Activated T-helper 1 cell treated with anti-CD3 and anti-CD28 coated beads, Interleukin-2, amount 50 U/mL, for 16 hours (primary cell): ENCODE results near the gene CPPED1.
"Not testable (repeated sequence)": the region's sequence is repeated elsewhere in the genome, so short reads cannot be mapped to it uniquely, and the experiment has no call there.

Experiments used
- DNase-seq, 2 donors: peaks; one replicate each; pipeline ENCODE4 v3.0.0-alpha.2; 2020; ENCODE audit warnings: low read depth in 1 of 2, low spot score in 1 of 2

Gene CPPED1

GRCh38 chr16:12802048-12802447, 1.6 kb downstream of the CPPED1 start:
- no peak for DNase-seq

DNA sequence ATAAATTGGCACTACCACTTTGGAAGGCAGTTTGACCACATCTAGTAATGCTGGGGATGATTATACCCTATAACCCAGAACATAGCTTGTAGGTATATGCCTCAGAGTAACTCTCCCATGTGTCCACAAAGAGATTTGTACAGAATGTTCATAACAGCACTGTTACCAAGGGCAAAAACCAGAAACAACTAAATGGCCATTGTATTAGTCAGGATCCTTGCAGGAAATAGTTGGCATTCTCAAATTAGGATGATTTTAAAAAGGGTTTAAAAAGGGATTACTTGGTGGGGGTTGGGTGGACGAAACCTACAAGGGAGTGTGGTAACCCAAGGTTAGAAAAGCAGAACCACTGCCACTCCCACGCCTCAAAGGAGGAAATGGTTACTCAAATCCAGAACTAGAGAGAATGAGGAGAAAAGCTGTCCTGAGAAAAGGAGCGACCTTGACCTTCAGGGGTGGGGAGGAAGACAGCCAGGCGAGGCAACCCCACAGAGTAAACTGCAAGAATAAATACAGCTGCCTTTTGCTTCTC, 2.1 kb downstream of the CPPED1 start:
- no peak for DNase-seq

DNA sequence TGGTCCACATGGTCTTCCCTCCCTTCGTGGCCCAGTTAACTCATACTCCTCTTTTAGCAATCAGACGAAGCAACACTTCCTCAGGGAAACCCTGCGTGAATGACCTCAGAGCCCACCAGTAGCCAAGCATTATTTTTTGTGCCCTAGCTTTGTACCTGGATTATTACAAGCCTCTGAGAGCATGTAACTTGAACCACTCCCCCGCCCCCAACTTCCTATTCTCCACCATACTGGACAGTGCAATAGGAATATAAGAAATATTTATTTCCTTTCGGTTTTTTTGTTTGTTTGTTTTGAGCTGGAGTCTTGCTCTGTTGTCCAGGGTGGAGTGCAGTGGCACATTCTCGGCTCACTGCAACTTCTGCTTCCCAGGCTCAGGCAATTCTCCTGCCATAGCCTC, 2.9 kb downstream of the CPPED1 start:
- no peak for DNase-seq

- not testable (repeated sequence) for DNase-seq
Observed at GRCh38 chr16:12799996-12800395, 3.7 kb downstream of the CPPED1 start.

DNA sequence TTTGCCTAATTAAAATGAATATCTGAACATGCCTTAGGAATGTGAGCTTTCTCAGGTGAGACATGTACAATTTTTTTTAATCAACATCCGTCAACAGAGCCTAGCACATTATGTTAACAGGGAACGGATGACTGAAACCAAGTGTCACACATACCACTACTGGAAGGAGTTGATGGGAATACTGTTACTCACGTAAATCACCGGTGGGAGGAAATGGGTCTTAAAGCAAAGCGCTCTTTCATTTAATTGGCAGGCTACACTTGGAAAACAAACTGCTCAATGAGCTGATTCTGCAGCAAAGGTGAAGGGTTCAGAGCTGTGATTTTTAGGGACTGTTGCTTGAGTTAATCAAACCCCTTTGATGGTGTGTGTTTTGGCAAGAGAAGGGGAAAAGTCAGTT, 4.8 kb downstream of the CPPED1 start:
- DNase-seq = no peak

DNA sequence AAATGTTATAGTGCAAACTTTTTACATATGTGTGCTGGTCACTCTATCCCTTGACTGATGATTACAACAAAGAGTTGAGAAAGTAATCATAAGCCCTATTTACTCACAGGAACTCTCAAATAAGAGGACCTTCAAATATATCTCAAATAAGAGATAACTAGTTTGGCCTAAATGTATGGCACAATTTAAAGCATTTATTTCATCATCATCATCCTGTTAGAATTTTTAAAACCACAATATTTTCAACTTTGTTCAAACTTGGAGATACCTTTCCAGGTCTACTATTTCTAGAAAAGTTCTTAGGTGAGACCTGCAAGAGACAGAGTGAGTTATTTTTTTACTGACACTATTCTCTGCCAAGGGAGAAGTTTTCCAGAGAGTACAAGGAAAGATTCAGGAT, 5.5 kb downstream of the CPPED1 start:
- no peak for DNase-seq

- no peak for DNase-seq
Observed at GRCh38 chr16:12796498-12796897, 7.2 kb downstream of the CPPED1 start.

DNA sequence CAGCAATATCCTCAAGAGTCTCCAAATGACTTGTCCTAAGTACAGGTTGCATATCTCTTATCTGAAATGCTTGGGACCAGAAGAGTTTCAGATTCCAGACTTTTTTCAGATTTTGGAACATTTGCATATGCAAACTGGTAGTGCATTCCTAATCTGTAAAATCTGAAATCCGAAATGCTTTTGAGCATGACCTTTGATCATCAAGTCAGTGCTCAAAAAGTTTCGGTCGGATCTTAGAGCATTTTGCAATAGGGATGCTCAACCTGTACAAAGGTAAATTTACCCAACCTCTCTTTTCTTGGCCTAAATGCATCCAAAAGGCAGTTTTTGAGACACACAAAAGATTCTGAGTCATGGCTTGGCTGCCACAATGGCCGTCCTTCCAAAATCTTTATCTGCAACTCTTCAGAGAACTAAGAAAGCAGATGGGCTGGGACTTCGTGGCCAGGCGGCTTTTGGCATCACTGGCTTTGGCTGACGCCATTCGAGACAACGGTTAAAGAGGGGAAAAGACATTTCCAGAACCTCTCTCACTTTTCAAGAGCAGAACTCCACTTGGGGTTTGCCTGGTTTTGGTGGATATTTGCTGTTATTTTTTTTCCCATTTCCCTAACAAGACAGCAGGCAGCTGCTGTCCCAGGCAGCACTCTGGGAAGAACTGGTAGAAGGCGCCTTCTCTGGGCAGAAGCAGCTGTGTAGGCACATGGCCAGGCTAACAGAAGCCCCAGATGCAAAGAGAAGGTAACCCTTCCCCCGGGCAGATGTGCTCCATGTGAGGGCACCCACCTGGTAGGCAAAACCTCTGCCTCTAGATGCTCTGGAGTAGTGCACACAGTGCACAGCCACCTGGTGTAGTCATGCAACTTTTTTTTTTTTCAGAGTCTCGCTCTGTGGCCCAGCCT, 8.9 kb downstream of the CPPED1 start:
- DNase-seq = no peak

- no peak for DNase-seq
Observed at GRCh38 chr16:12793865-12794240, 9.8 kb downstream of the CPPED1 start.

- no peak for DNase-seq
Observed at GRCh38 chr16:12793120-12793864, 10.4 kb downstream of the CPPED1 start.

DNA sequence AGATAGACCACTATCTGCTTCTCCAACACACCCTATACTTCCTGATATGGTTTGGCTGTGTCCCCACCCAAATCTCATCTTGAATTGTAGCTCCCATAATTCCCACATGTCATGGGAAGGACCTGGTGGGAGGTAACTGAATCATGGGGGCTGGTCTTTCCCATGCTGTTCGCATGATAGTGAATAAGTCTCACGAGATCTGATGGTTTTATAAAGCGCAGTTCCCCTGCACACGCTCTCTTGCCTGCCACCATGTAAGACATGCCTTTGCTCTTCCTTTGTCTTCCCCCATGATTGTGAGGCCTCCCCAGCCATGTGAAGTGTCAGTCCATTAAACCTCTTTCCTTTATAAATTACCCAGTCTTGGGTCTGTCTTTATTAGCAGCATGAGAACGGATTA, 11.2 kb downstream of the CPPED1 start:
- not testable (repeated sequence) for DNase-seq

- DNase-seq = no peak
Observed at GRCh38 chr16:12791340-12791739, 12.3 kb downstream of the CPPED1 start.

DNA sequence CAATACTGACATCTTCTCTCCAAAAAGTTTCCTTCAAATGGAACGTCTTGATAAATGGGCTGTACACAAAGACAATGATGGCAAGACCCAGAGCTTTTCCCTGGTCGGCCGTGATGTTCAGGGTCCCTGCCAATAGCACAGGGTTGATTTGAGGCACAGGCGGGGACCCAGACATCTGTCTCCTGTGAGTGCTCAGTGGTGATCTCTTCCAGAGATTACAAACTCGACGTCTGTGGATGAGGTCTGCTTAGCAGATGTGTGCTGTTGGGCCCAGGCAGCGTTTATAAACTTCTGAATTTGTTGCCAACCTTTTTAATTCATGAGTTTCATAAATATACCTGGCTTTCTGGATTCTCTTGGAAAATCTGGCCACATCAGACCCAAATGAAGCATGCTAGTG, 14.9 kb downstream of the CPPED1 start:
- no peak for DNase-seq

DNA sequence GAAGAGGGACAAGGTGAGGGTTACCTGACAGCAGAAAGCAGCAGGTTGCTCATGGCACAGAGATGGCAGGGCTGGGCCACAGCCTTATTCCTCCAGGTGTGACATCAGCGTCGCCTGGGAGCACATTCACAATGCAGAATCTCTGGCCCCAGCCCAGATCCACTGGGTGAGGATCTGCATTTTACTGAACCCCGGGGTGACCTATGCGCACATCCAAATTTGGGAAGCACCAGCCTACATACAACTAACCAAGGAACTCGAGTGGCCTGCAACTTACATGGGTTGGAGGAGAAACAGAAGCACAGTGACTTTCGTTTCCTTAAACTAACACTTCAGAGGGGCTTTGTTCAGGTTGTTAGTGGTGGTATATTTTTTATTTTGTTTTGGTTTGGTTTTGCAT, 17.6 kb downstream of the CPPED1 start:
- DNase-seq = no peak

- DNase-seq = no peak
Observed at GRCh38 chr16:12784076-12784475, 19.6 kb downstream of the CPPED1 start.

- no peak for DNase-seq
Observed at GRCh38 chr16:12781777-12782176, 21.9 kb downstream of the CPPED1 start.

DNA sequence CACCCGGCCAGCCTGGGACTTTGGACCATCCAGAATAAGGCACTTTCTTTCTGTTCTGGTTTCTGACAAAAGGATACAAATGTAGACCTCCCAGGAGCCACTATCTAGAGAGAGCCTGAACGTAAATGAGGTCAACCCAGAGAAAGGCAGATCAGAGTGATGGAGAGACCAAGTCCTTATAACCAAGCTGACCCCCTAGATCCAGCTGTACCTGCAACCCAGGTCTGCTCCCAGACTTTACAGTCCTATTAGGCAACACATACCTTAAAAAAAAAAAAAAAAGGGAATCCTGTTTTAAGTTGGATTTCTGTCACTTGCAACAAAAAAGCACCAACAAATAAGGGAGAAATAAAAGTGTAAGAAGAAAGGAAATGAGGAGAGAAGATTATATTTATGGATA, 23.2 kb downstream of the CPPED1 start:
- DNase-seq = no peak

GRCh38 chr16:12778726-12779125, 25.0 kb downstream of the CPPED1 start:
- no peak for DNase-seq

GRCh38 chr16:12775656-12776236, 27.9 kb downstream of the CPPED1 start:
- no peak for DNase-seq

DNA sequence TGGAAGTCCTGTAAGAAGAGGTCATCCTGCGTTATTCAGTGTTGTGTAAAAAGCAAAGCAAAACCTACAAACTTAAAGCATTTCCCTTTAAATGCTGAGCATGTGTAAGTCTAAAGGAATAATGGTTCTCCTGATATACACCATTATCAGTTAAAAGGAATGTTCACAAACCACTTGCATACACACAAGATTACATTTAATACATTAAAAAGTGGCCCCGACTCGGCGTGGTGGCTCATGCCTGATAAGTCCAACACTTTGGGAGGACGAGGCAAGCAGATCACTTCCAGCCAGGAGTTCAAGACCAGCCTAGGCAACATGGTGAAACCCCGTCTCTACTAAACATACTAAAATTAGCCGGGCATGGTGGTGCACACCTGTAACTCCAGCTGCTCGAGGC, 30.5 kb downstream of the CPPED1 start:
- DNase-seq = no peak

DNA sequence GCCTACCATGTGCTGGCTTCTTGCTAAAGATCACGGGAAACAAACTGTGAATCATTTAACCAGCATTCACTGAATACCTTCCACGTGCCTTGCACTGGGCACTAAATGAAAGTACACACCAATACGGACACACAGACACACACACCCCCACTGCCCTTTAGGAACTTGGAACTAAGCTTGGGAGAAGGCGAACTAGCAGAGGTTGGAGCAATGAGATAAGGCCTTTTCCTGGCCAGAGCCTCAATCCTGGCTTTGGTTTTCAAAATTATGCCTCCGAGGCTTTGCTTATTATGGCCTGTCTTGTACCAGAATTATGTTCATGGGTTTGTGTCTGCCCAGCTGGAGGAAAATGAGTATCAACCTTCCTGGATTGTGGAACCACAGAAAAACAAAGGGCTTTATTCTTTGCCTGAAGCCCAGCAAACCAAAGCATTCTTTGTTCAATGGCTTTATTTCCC, 32.3 kb downstream of the CPPED1 start:
- no peak for DNase-seq

- no peak for DNase-seq
Observed at GRCh38 chr16:12769525-12769924, 34.2 kb downstream of the CPPED1 start.
